T-helper 22 cell (primary cell): ENCODE data around the gene ANKRD24.
"Not testable (repeated sequence)": the region's sequence is repeated elsewhere in the genome, so short reads cannot be mapped to it uniquely, and the experiment has no call there.

Source experiments
- DNase-seq: peaks from one replicate; pipeline ENCODE4 v3.0.0-alpha.2; 2020; ENCODE audit warnings: low read depth

Gene ANKRD24

GRCh38 chr19:4197625-4198466, 15.4 kb downstream of the ANKRD24 start:
- no peak for DNase-seq

GRCh38 chr19:4198467-4199126, 16.1 kb downstream of the ANKRD24 start:
- DNase-seq = no peak

GRCh38 chr19:4199699-4200293, 17.3 kb downstream of the ANKRD24 start:
- no peak for DNase-seq

GRCh38 chr19:4200940-4201542, 18.6 kb downstream of the ANKRD24 start:
- no peak for DNase-seq

- DNase-seq = no peak
These were observed 19.3 kb downstream of the ANKRD24 start for GRCh38 chr19:4201798-4202197.

- no peak for DNase-seq
These were observed 24.5 kb downstream of the ANKRD24 start for GRCh38 chr19:4206818-4207484.

GRCh38 chr19:4208385-4209094, 26.1 kb downstream of the ANKRD24 start:
- DNase-seq = no peak

GRCh38 chr19:4210166-4210731, 27.8 kb downstream of the ANKRD24 start:
- no peak for DNase-seq

- DNase-seq = no peak
These were observed 30.6 kb downstream of the ANKRD24 start for GRCh38 chr19:4213116-4213515.

GRCh38 chr19:4215807-4216206, 33.3 kb downstream of the ANKRD24 start:
- no peak for DNase-seq

GRCh38 chr19:4216846-4217245, 34.4 kb downstream of the ANKRD24 start:
- DNase-seq = no peak

GRCh38 chr19:4217429-4218264, 35.2 kb downstream of the ANKRD24 start:
- DNase-seq = no peak

GRCh38 chr19:4218523-4218922, 36.0 kb downstream of the ANKRD24 start:
- DNase-seq = not testable (repeated sequence)

- DNase-seq = no peak
These were observed 37.7 kb downstream of the ANKRD24 start for GRCh38 chr19:4220188-4220587.

- DNase-seq = no peak
These were observed 42.0 kb downstream of the ANKRD24 start for GRCh38 chr19:4224470-4224869.

- no peak for DNase-seq
These were observed 43.4 kb downstream of the ANKRD24 start for GRCh38 chr19:4225885-4226284.

- DNase-seq = no peak
These were observed 45.3 kb downstream of the ANKRD24 start for GRCh38 chr19:4227771-4228170.

GRCh38 chr19:4228765-4229178, 46.3 kb downstream of the ANKRD24 start:
- DNase-seq = no peak

GRCh38 chr19:4229179-4229931, 46.9 kb downstream of the ANKRD24 start, which contains the start of gene EBI3:
Gene EBI3, plus strand, starts transcription at chr19:4229523. Its CDS starts 28 bp downstream, at chr19:4229551.
- no peak for DNase-seq
